ENCODE results near the gene CNOT8.

CNOT8 gene

GRCh38 chr5:154836225-154836624 lies 22.2 kb upstream of the CNOT8 start:
- H3K27ac Mint-ChIP-seq = no peak overlapping the region
- TF ChIP-seq, protein P1, sequence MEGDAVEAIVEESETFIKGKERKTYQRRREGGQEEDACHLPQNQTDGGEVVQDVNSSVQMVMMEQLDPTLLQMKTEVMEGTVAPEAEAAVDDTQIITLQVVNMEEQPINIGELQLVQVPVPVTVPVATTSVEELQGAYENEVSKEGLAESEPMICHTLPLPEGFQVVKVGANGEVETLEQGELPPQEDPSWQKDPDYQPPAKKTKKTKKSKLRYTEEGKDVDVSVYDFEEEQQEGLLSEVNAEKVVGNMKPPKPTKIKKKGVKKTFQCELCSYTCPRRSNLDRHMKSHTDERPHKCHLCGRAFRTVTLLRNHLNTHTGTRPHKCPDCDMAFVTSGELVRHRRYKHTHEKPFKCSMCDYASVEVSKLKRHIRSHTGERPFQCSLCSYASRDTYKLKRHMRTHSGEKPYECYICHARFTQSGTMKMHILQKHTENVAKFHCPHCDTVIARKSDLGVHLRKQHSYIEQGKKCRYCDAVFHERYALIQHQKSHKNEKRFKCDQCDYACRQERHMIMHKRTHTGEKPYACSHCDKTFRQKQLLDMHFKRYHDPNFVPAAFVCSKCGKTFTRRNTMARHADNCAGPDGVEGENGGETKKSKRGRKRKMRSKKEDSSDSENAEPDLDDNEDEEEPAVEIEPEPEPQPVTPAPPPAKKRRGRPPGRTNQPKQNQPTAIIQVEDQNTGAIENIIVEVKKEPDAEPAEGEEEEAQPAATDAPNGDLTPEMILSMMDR (IDR thresholded peaks at IDR 0.05; ENCODE audit: unreplicated experiment in 3 of 3) = no peak
- H3K4me3 Mint-ChIP-seq = no peak overlapping the region
- H3K4me1 Mint-ChIP-seq = peaks cover 7% of the 10 kb centered on the region
- no peaks in the 10 kb centered on the region for H3K9me3 Mint-ChIP-seq
- no peaks in the 10 kb centered on the region for H3K27me3 Mint-ChIP-seq (ENCODE audit: low read depth)
- H3K36me3 Mint-ChIP-seq (ENCODE audit: low read depth) = peaks cover 29% of the 10 kb centered on the region

GRCh38 chr5:154837009-154837901 lies 21.2 kb upstream of the CNOT8 start:
- Mint-ChIP-seq H3K27ac (peak overlapping the region in 1 of 3 experiments; percentile 52), H3K27me3 (ENCODE audit: low read depth) (no peaks in the 10 kb centered on the region), H3K9me3 (no peaks in the 10 kb centered on the region), H3K4me1 (peaks cover 5% of the 10 kb centered on the region), H3K36me3 (ENCODE audit: low read depth) (peaks cover 24% of the 10 kb centered on the region), H3K4me3 (no peak overlapping the region)
- TF ChIP-seq, protein P1 (IDR thresholded peaks at IDR 0.05; ENCODE audit: unreplicated experiment in 3 of 3) = no peak

DNA sequence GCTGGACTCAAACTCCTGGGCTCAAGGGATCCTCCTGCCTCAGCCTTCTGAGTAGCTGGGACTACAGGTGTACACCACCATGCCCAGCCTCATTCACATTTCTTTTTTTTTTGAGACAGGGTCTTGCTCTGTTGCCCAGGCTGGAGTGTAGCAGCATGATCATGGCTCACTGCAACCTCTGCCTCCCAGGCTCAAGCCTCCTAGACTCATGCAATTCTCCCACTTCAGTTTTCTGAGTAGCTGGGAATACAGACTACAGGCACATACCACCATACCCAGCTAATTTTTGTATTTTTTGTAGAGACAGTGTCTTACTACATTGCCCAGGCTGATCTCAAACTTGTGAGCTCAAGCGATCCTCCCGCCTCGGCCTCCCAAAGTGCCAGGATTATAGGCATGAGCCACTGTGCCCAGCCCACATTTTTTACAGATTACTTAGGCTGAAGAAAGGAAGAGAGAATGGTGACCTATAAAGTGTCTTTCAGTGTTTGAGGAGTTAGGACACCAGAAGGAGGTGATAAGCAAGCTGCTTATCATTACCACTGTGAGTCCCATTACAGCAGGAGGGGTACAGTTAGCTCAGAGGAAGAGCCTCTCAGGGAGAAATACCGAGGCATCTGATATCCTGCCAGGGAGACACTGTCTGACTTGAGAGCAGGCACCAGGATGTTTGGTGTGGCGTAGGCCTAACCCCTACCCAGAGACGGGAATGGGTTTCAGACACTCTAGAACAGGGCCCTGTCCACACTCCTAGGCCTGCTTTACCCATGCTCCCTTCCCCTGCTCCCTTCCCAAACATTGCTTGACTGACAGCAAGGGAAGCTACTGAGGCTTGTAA lies 17.8 kb upstream of the CNOT8 start:
- no peak overlapping the region for H3K4me3 Mint-ChIP-seq
- H3K27ac Mint-ChIP-seq = no peak overlapping the region
- no peaks in the 10 kb centered on the region for H3K9me3 Mint-ChIP-seq
- peaks cover 21% of the 10 kb centered on the region for H3K36me3 Mint-ChIP-seq (ENCODE audit: low read depth)
- H3K27me3 Mint-ChIP-seq (ENCODE audit: low read depth) = no peaks in the 10 kb centered on the region
- no peaks in the 10 kb centered on the region for H3K4me1 Mint-ChIP-seq
- TF ChIP-seq, protein P1 (IDR thresholded peaks at IDR 0.05; ENCODE audit: unreplicated experiment in 3 of 3) = no peak

DNA sequence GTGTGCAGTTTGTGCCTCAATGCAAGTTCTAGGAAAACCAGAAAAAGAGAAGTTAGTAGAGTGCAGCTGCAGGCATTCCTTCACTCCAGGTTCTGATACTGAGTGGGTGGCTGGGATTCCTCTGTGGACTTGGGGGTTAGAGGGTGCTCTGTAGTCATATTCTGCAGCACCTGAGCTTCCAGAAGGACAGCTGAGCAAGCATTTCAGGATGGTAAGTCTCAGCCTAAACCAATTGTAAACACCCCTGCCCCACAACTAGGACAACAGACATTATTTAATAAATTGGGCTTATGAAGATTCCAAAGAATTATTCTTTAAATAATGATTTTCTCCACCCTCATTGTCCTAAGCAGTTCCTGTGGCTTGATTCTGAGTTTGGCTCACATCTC lies 17.2 kb upstream of the CNOT8 start:
- H3K4me1 Mint-ChIP-seq = peaks cover 3% of the 10 kb centered on the region
- no peaks in the 10 kb centered on the region for H3K27me3 Mint-ChIP-seq (ENCODE audit: low read depth)
- TF ChIP-seq, protein P1 (IDR thresholded peaks at IDR 0.05; ENCODE audit: unreplicated experiment in 3 of 3) = no peak
- H3K9me3 Mint-ChIP-seq = no peaks in the 10 kb centered on the region
- no peak overlapping the region for H3K4me3 Mint-ChIP-seq
- H3K36me3 Mint-ChIP-seq (ENCODE audit: low read depth) = peaks cover 22% of the 10 kb centered on the region
- no peak overlapping the region for H3K27ac Mint-ChIP-seq

DNA sequence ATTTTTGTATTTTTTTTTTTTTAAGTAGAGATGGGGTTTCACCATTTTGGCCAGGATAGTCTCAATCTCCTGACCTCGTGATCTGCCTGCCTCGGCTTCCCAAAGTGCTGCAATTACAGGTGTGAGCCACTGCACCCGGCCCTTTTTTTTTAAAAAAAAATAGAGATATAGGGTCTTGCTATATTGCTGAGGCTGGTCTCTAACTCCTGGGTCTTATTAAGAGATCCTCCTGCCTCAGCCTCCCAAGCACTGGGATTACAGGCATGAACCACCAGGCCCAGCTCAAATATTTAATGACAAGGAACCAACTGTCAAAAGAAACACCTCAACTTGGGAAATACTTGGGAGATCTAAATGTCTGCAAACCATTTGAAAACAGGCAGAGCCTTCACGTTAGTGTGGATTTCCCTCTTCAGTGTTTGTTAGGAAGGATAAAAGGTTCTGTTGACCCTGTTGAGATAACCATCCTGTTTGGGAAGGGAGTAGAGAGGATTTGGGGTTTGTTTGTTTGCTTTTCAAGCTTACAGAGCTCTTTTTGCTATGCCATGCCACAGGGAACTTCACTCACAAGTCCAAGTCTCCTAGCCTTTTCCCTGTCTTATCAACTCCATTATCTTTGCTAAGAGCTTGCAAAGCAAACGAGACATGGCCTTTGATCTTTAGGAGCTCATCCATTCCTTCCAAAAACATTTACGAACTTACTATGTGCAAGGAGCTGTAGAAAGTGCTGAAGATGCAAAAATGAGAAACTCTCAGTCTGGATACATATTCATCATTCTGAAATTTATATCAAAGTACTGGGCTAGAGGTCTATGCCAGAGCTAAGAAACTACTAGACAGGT lies 15.5 kb upstream of the CNOT8 start:
- H3K4me1 Mint-ChIP-seq = peaks cover 3% of the 10 kb centered on the region
- no peak overlapping the region for H3K4me3 Mint-ChIP-seq
- H3K27ac Mint-ChIP-seq = peak overlapping the region in 1 of 3 experiments; percentile 27
- peaks cover 11% of the 10 kb centered on the region for H3K36me3 Mint-ChIP-seq (ENCODE audit: low read depth)
- H3K27me3 Mint-ChIP-seq (ENCODE audit: low read depth) = no peaks in the 10 kb centered on the region
- no peaks in the 10 kb centered on the region for H3K9me3 Mint-ChIP-seq
- TF ChIP-seq, protein P1 (IDR thresholded peaks at IDR 0.05; ENCODE audit: unreplicated experiment in 3 of 3) = no peak
